ENCODE results near the gene EIF3A.
"Not testable (repeated sequence)": the region's sequence is repeated elsewhere in the genome, so short reads cannot be mapped to it uniquely, and the experiment has no call there.

Gene EIF3A, protein sequence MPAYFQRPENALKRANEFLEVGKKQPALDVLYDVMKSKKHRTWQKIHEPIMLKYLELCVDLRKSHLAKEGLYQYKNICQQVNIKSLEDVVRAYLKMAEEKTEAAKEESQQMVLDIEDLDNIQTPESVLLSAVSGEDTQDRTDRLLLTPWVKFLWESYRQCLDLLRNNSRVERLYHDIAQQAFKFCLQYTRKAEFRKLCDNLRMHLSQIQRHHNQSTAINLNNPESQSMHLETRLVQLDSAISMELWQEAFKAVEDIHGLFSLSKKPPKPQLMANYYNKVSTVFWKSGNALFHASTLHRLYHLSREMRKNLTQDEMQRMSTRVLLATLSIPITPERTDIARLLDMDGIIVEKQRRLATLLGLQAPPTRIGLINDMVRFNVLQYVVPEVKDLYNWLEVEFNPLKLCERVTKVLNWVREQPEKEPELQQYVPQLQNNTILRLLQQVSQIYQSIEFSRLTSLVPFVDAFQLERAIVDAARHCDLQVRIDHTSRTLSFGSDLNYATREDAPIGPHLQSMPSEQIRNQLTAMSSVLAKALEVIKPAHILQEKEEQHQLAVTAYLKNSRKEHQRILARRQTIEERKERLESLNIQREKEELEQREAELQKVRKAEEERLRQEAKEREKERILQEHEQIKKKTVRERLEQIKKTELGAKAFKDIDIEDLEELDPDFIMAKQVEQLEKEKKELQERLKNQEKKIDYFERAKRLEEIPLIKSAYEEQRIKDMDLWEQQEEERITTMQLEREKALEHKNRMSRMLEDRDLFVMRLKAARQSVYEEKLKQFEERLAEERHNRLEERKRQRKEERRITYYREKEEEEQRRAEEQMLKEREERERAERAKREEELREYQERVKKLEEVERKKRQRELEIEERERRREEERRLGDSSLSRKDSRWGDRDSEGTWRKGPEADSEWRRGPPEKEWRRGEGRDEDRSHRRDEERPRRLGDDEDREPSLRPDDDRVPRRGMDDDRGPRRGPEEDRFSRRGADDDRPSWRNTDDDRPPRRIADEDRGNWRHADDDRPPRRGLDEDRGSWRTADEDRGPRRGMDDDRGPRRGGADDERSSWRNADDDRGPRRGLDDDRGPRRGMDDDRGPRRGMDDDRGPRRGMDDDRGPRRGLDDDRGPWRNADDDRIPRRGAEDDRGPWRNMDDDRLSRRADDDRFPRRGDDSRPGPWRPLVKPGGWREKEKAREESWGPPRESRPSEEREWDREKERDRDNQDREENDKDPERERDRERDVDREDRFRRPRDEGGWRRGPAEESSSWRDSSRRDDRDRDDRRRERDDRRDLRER (N-terminal part only)

DNA sequence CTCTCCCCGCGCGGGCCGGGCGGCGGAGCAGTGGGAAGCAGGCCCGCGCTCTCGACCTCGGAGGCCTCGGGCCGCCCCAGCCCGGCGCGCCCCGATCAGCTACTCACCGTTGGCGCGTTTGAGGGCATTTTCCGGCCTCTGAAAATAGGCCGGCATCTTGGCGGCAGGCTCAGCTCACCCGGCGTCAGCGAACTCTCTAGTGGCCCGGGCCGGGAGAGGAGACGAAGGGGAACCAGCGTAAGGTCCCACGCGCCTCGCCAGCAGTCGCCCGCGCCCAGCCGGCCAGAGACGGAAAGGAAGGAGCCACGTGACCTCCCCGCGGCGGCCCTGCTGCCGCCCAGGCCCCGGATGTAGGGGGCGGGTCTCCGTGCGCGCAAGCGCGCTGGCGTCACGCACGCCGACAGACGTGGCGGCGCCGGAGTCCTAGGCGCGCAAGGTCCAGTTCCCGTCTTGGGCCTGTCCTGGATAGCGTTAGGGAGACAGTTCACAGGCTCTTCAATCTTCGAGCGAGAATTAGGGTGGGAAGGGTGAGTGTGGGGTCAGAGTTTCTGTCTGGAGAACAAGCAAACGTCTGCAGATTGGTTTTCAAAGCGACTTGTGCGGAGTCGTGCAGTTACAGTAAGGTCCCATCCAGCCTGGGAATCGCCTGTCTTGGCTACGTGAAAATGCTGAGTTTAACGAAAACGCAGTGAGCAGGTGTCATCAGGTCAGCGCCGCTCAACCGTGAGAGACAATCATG lies at the start of gene EIF3A:
EIF3A (minus strand) TSS at position 297 of the 739 bp plus-strand sequence; CDS start at position 156, 141 bp downstream.
- peak; percentile 76 for DNase-seq (ENCODE audit: low read depth, low spot score)

DNA sequence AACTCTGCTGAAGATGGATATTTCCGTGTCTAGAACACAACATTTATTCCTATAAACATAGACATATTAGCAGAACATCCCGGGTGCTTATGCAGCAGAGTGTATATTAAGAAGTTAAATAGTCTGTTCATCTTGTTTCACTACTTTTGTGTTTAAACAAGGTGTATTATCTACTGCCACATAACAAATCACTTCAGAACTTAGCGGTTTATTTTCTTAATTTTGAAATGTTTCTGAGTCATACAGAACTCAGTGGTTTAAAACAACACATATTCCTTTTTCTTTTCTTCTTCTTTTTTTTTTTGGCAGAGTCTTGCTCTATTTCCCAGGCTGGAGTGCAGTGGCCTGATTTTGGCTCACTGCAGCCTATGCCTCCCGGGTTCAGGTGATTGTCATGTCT lies 49.1 kb upstream of the EIF3A start:
- DNase-seq (ENCODE audit: low read depth, low spot score) = no peak

DNA sequence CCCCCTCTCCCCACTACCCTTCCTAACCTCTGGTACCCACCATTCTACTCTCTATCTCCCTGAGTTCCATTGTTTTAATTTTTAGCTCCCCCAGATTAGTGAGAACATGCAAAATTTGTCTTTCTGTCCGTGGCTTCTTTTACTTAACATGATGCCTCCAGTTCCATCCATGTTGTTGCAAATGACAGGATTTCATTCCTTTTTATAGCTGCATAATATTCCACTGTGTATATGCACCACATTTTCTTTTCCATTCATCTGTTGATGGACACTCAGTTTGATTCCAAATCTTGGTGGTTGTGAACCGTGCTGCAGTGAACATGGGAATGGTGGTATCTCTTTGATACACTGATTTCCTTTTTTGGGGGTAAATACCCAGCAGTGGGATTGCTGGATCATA lies 45.3 kb upstream of the EIF3A start:
- DNase-seq (ENCODE audit: low read depth, low spot score) = no peak

DNA sequence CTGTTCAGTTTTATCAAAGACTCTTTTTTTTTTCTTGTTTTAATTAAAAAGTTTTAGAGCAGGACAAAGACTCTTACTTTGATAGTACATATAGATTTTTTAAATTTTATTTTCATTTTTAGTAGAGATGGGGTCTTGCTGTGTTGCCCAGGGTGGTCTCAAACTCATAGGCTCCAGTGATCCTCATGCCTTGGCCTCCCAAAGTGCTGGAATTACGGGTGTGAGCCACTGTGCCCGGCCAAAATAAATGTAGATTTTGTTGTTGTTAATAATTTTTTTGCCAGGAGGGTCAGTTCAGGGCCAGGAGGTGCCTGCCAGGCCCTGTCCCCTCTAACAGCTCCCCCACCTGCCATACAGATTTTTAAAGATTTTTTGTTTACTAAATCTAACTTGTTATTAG lies 40.3 kb upstream of the EIF3A start:
- no peak for DNase-seq (ENCODE audit: low read depth, low spot score)

DNA sequence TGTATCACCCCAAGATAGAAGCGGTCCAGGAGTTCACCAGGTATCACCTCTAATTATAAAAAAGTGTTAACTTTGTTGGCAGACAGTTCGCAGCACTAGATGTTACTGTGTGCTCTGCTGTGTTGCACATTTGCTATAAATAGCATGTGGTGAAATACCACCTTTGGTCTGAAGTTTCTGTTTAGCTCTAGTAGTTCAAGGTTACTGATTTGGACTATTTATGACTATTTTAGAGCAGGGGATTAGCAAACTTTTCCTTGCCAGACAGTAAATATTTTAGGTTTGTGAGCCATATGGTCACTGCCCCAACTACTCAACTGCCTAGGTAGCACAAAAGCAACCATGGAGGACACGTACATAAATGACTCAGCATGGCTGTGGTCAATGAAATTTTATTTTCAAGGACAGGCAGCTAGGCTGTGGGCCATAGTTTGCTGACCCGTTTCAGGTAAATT lies 39.8 kb upstream of the EIF3A start:
- no peak for DNase-seq (ENCODE audit: low read depth, low spot score)

DNA sequence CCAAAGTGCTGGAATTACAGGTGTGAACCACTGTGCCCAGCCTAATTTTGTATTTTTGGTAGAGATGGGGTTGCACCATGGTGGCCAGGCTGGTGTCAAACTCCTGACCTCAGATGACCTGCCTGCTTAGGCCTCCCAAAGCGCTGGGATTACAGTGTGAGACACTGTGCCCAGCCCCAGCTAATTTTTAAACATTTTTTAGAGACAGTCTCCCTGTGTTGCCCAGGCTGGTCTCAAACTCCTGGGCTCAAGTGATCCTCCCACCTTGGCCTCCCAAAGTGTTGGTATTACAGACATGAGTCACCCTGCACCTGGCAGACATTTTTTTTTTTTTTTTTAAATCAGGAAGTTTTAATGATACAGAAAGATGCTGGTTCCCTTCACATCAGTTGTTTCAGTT lies 38.8 kb upstream of the EIF3A start:
- DNase-seq (ENCODE audit: low read depth, low spot score) = no peak

DNA sequence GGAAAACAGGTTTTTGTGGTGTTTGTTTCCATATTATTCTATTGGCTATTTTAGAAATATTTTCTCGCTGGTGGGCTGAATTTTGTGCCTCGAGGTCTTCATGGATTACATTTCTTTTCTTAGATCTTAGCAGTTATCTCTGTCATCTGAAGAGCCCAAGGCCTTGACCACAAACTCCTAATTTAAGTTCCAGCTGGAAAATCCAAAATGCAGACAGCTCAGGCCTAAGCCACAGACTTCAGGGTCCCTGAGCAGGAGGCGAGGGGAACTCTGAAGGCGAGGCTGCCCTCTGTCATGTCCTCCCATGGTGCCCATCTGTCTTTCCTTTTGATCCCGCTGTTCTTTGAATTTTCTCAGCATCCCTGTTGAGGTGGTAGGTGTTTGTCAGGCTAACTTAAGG lies 37.6 kb upstream of the EIF3A start:
- no peak for DNase-seq (ENCODE audit: low read depth, low spot score)

DNA sequence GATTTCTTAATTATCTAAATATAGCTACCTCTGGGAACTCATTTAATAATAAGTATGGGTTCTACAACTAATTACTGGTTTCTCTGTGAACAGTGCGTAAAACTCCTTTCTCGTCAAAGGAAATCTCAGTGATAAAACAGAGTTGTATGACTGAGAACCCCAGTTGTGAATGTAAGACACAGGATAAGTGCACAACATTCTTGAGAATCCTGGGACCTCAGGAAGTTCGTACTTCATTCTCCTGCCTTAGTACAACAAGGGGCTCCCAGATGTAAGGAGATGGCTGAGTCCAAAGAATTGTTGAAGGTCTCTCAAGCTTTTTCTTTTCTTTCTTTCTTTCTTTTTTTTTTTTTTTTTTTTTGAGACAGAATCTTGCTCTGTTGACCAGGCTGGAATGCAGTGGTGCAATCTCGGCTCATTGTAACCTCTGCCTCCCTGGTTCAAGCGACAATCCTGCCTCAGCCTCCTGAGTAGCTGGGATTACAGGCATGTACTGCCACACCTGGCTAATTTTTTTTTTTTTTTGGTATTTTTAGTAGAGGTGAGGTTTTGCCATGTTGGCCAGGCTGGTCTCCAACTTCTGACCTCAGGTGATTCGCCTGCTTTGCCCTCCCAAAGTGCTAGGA lies 35.8 kb upstream of the EIF3A start:
- DNase-seq (ENCODE audit: low read depth, low spot score) = no peak

DNA sequence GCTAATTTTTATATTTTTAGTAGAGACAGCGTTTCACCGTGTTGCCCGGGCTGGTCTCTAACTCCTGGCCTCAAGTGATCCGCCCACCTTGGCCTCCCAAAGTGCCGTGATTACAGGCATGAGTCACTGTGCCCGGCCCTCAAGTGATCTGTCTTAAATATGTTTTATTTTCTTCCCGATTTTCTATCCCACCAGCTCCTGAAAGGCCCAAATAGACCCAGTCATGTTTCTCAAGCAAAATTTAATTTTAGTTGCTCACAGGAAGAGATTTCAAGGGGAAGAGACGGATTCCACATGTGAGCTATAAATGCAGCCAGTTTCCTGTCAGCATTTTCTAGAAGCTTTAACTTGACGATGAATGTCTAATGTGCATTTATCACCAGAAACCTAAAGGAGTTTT lies 35.3 kb upstream of the EIF3A start:
- no peak for DNase-seq (ENCODE audit: low read depth, low spot score)

DNA sequence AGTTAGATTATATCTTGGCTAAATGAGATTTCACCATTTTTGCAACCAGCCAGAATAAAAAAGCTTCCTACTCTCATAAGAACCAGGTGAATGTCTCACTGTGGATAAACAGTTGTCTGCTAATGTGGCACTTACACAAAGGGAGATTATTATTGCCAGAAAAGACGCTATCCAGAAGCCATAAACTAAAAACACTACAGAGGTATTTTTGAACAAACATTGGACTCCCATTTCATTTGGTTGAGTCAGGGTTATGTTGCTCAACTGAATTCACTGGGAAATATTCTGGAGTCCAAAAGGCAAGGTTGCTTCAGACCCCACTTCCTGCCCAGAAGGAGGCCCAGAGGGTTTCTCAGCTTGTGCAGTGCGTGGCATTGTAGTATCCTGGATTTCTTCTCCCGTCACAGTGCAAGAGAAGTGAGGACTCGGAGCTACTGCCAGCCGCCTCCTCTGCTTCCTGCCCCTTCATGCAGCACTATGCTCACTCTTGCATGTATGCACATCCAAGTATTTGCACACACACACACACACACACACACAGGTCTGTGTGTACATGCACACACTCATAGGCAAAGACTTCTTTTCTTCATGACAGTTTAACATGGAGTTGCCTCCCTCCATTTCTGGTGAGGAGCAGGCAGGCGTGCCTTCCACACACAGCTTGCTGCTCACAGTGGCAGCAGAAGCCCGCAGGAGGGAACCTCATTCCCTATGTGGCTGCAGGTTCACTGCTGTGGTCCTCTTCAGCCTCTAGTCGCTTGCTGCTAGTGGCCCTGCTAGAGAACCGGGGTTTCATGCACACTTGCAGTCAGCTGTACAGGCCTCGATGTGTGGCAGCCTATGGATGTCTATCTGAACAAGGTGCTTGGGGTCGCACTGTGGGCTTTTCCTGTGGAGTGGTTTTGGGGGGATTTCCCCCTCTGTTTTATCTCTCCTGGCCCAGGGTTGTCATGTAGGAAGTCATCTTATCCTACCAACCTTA lies 33.4 kb upstream of the EIF3A start:
- peak; percentile 12 for DNase-seq (ENCODE audit: low read depth, low spot score)

DNA sequence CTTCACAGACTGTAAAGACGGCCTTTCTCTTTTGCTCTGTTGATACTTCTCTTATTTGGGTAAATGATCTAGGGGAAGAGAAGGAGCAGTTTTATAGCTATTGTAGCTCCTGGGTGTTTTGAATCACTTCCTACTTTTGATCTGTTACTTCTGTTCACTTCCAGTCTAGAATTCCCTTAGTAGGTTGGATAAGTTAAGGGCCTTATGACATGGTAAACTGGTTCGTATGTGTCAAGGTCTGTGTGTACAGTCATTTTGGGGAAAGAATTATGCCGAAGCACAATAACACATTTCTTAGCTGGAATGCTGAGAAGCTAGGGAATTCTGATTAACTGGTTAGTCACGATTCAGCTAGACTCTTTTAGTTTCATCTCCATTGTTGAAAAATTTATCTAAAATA lies 31.4 kb upstream of the EIF3A start:
- no peak for DNase-seq (ENCODE audit: low read depth, low spot score)

DNA sequence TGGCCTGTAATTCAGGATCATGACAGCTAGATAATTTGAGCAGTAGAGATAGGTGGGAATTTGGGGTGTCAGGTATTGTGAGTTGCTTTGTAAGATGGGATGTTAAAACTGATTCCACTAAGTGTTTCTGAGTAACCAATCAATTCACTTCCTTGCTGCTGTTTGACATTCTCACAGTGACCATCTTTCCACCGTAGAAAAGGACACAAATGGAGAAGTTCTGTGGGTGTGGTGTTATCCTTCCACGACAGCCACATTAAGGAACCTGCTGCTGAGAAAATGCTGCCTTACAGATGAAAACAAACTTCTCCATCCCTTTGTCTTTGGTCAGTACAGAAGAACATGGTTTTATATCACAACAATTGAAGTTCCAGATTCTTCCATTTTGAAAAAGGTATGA lies 27.2 kb upstream of the EIF3A start:
- DNase-seq (ENCODE audit: low read depth, low spot score) = not testable (repeated sequence)

DNA sequence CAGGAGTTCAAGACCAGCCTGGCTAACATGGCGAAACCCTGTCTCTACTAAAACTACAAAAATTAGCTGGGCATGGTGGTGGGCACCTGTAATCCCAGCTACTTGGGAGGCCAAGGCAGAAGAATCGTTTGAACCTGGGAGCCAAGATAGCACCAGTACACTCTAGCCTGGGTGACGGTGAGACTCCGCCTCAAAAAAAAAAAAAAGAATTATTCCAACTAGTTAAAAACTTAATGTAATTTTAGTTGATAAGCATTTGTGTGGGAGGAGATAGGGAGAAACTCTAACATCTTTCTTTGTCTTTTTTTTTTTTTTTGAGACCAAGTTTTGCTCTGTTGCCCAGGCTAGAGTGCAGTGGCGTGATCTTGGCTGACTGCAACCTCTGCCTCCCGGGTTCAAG lies 26.5 kb upstream of the EIF3A start:
- not testable (repeated sequence) for DNase-seq (ENCODE audit: low read depth, low spot score)

DNA sequence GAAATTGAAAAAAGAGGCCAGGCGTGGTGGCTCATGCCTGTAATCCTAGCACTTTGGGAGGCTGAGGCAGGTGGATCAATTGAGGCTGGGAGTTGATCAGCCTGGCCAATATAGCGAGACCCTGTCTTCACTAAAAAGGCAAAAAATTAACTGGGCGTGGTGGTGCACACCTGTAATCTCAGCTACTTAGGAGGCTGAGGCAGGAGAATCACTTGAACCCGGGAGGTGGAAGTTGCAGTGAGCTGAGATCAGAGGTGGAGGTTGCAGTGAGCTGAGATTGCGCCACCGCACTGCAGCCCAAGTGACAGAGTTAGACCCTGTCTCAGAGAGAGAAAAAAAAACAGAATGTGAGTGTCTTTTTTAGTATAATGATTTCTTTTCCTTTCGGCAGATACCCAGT lies 25.3 kb upstream of the EIF3A start:
- not testable (repeated sequence) for DNase-seq (ENCODE audit: low read depth, low spot score)

DNA sequence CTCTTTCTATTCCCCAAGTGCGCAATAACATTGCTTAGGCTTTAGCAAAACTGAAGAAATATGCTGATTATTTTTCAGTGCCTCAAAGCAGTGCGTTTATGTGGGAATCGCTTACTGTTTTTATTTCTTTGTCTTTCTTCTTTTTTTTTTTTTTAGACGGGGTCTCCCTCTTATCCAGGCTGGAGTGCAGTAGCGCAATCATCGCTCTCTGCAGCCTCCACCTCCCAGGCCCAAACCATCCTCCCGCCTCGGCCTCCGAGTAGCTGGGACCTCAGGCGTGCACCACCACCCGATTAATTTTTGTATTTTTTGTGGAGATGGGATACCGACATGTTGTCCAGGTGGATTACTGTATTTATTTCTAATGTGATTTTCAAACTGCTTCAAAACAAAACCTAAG lies 24.5 kb upstream of the EIF3A start:
- DNase-seq (ENCODE audit: low read depth, low spot score) = no peak

DNA sequence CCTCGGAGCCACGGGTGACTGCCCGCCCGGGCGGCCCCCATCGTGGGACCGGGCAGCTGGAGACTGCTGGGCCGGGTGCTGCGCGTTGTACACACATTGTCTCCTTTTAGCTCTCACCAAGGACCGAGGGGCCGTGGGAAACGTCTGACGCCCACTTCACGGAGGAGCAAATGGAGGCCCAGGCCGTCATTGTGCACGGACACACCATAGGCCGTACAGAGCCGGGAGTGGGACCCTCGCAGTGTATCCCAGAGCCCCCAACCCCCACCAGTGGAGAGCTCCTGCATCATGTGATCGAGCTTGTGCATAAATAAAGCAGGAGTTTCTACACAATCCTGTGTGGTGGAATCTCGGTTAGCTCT lies 24.0 kb upstream of the EIF3A start:
- DNase-seq (ENCODE audit: low read depth, low spot score) = no peak

DNA sequence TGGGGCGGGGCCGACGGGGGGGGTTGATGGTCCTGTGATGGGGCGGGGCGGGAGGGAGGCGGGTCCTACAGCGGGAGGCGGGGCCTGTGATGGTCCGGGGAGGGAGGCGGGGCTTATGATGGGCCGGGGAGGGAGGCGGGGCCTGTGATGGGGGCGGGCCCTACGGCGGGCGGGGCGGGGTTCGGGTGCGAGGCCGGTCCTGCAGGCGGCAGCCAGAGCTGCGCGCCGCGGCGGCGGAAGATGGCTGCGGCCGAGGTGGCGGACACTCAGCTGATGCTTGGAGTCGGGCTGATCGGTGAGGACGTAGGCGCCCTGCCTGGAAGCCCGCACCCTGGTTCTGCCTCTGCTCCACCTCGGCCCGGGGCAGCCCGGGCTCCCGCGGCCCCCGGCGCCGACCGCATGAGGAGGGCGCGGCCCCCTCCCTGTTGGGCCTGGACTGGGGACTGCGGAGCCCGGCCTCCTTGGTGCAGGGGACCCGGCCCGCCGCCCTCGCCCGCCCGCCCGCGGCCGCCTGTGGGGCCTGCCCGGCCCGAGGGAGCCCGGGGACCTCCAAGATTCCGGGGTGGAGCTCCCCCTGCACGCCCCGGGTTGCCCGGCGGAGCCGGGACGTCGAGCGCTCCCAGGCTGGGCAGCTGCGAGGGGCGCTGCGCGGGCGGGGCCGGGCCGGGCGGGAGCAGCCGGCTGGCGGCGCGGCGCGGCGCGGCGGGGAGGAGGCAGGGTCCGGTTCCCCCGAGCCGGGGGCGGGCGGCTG lies 23.5 kb upstream of the EIF3A start, which contains the start of gene DENND10:
DENND10 (plus strand) TSS at position 211 of the 751 bp plus-strand sequence; CDS start at position 241, 30 bp downstream.
- no peak for DNase-seq (ENCODE audit: low read depth, low spot score)

DNA sequence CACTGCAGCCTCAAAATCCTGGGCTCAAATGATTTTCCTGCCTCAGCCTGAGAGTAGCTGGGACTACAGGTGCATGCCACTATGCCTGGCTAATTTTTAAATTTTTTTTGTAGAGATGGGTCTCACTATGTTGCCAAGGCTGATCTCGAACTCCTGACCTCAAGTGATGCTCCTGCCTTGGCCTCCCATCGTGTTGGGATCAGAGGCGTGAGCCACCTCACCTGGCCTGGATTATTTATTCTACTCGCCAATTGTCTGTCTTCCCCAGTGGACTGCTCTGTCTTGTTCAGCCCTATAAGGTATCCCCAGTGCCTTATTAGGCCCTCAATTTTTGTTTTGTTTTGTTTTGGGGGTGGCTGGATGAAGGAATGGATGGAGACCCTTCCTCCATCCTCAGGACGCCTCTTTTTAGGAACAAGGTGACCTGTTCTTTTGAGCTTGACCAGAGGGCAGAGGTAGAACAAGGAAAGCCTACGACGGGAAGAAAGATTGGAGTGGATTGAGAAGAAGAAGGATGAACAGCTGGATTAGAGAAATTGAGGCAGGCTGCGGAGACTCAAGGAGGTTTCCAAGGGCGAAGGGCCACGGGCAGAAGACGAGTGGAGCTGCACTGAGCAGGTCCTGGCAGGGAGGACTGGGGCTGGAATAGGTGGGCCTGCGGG lies 22.8 kb upstream of the EIF3A start:
- DNase-seq (ENCODE audit: low read depth, low spot score) = no peak

Measured in brain pericyte (primary cell).